Measurements from ENCODE around the gene TMLHE.

TMLHE gene

GRCh38 chrX:155592331-155592730 is 20.4 kb downstream of the TMLHE start:
- H3K36me3 ChIP-seq, result no peaks in the 10 kb centered on the region
- TF ChIP-seq CTCF (IDR thresholded peaks at IDR 0.05; ENCODE audit: low read depth, low read length), result no peak
- DNase-seq, result no peak
- no peaks in the 10 kb centered on the region for H3K27me3 ChIP-seq (ENCODE audit: insufficient read depth, low read depth, severe bottlenecking)
- H3K9me3 ChIP-seq (ENCODE audit: severe bottlenecking), result peaks cover 6% of the 10 kb centered on the region
- no peak overlapping the region for H3K4me3 ChIP-seq (ENCODE audit: low read depth, low read length)
- H3K27ac ChIP-seq, result no peak overlapping the region

DNA sequence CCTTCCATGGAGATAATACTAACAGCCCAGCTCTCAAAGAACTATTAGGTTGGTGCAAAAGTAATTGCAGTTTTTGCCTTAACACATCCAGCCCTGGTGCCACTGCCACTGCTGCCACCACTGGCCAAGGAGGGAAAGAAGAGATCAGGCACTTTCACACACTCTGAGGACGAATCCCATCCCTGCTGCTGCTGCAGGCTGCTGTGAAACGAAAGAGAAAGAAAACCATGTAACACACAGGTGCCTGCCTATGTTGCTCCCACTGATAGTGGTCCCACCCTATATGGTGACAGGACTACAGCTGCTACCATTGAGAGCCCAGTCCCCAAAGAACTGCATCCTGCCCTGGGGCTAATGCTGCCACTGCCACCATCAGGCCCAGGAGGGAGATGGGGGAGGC is 35.1 kb downstream of the TMLHE start:
- Histone ChIP-seq H3K36me3 (no peaks in the 10 kb centered on the region), H3K27me3 (ENCODE audit: insufficient read depth, low read depth, severe bottlenecking) (no peaks in the 10 kb centered on the region), H3K27ac (no peak overlapping the region), H3K9me3 (ENCODE audit: severe bottlenecking) (no peaks in the 10 kb centered on the region), H3K4me3 (ENCODE audit: low read depth, low read length) (no peak overlapping the region)
- no peak for DNase-seq
- 0 out of 2 replicates have a peak, but pooled peaks have one; percentile 4 for TF ChIP-seq CTCF (IDR thresholded peaks at IDR 0.05; ENCODE audit: low read depth, low read length)

DNA sequence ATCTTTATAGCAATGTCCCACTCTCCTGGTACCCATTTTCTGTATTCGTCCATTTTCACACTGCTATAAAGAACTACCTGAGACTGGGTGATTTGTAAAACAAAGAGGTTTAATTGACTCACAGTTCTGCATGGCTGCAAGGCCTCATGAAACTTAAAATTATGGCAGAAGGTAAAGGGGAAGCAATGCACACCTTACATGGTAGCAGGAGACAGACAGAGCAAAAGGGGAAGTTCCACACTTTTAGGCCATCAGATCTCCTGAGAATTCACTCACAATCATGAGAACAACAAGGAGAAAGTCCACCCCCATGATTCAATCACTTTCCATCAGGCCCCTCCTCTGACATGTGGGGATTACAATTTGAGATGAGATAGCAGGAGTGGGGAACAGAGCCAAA is 49.7 kb downstream of the TMLHE start:
- Histone ChIP-seq H3K9me3 (ENCODE audit: severe bottlenecking) (no peaks in the 10 kb centered on the region), H3K4me3 (ENCODE audit: low read depth, low read length) (no peak overlapping the region), H3K27ac (no peak overlapping the region), H3K27me3 (ENCODE audit: insufficient read depth, low read depth, severe bottlenecking) (no peaks in the 10 kb centered on the region), H3K36me3 (no peaks in the 10 kb centered on the region)
- DNase-seq, result no peak
- TF ChIP-seq CTCF (IDR thresholded peaks at IDR 0.05; ENCODE audit: low read depth, low read length), result no peak

DNA sequence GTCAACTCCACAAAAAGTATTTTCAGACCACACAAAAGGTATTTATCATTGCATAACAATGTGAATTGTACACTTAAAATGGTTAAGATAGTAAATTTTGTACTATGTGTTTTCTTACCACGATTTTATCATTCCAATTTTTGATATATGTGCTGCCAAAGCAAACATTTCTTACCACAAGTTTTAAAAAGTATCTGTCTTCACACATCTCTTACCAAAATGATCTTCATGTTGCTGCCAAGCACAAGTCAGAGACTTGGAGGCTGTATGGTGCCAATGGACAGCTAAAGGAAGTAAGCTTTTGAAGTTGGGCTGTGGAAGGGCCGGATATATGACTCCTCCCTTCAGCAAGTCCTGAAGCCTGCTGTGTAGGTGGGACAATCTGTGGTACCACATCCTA is 67.9 kb downstream of the TMLHE start:
- no peaks in the 10 kb centered on the region for H3K27me3 ChIP-seq (ENCODE audit: insufficient read depth, low read depth, severe bottlenecking)
- peaks cover 4% of the 10 kb centered on the region; the same call in 1 of the 2 replicates for H3K36me3 ChIP-seq
- no peaks in the 10 kb centered on the region for H3K9me3 ChIP-seq (ENCODE audit: severe bottlenecking)
- H3K4me3 ChIP-seq (ENCODE audit: low read depth, low read length), result no peak overlapping the region
- no peak overlapping the region for H3K27ac ChIP-seq
- no peak for DNase-seq
- no peak for TF ChIP-seq CTCF (IDR thresholded peaks at IDR 0.05; ENCODE audit: low read depth, low read length)

DNA sequence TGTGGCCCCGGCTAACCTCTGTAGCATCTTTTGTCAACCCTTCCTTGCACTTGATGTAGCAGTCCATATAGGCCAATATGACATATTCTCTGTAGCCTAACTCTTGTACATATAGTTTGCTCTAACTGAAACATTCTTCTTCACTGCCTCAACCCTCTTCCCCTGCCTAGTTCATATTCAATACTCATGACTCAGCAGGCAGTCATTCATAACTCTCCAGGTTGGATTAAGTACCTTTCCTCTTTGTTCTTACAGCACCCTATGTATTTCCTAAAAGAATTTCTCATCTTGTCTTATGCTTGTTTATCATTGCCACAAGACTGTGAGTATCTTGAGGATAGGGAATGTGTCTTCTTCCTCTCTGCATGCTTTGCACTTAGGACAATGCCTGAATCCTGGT is 76.9 kb downstream of the TMLHE start:
- DNase-seq, result no peak

More for the DNA sequence above, 76.9 kb downstream of the TMLHE start:
- Histone ChIP-seq H3K9me3 (ENCODE audit: severe bottlenecking) (no peaks in the 10 kb centered on the region), H3K27me3 (ENCODE audit: insufficient read depth, low read depth, severe bottlenecking) (no peaks in the 10 kb centered on the region), H3K36me3 (no peaks in the 10 kb centered on the region), H3K4me3 (ENCODE audit: low read depth, low read length) (no peak overlapping the region), H3K27ac (no peak overlapping the region)
- TF ChIP-seq CTCF (IDR thresholded peaks at IDR 0.05; ENCODE audit: low read depth, low read length), result no peak
